PC-9 (cell line): Measurements from ENCODE around the gene EMC10. TPM values are rescaled to one million over a fixed set of nuclear protein-coding genes. Genes with fewer than 3 reads are reported as not detected.
A peak's percentile ranks its signal among the peaks of the same experiment; 100 is the strongest.

Source experiments
- BruUV-seq: library from RNA; stranded (reverse); fragments of 400-500 nt; replicated peaks from 2 replicates; lab custom pipeline; 2021; lab: Mats Ljungman, UMichigan
- CTCF ChIA-PET: fragments of 300-600 bp; sonication (Branson Sonifier 250); formaldehyde crosslinking; loops from one replicate; lab custom pipeline; 2022; ENCODE audit warnings: antibody characterized with exemption; lab: Charles Lee
- POLR2A ChIA-PET: fragments of 300-600 bp; sonication (Branson Sonifier 250); formaldehyde crosslinking; loops from one replicate; lab custom pipeline; 2022; ENCODE audit warnings: antibody characterized with exemption; ENCODE audit not compliant: unreplicated experiment; lab: Charles Lee
- DNase-seq, 2 experiments: peaks; one replicate each; pipeline versions ENCODE4 v3.0.0 to v3.0.0-alpha.2; 2015 to 2022; ENCODE audit warnings: mixed read lengths in 1 of 2
- H2AFZ ChIP-seq: fragments of 200-600 bp; sonication (generic); 2 replicates; pipeline ENCODE4 v1.8.1; 2017; ENCODE audit warnings: antibody characterized with exemption
- H3F3A ChIP-seq: fragments of 200-600 bp; sonication (generic); 2 replicates; pipeline ENCODE4 v1.8.1; 2017; ENCODE audit warnings: antibody characterized with exemption, mild to moderate bottlenecking, low read depth; ENCODE audit not compliant: insufficient read depth
- H3K27ac ChIP-seq: fragments of 200-600 bp; sonication (generic); 2 replicates; pipeline ENCODE4 v1.6.1; 2016; ENCODE audit warnings: mixed run types
- H3K27me3 ChIP-seq: fragments of 200-600 bp; sonication (generic); 2 replicates; pipeline ENCODE4 v1.6.1; 2016; ENCODE audit warnings: low read depth, mixed run types; ENCODE audit not compliant: insufficient read depth
- H3K36me3 ChIP-seq: fragments of 200-600 bp; sonication (generic); 2 replicates; pipeline ENCODE4 v1.6.1; 2016; ENCODE audit warnings: low read depth, mixed run types
- H3K4me1 ChIP-seq: fragments of 200-600 bp; sonication (generic); replicated peaks from 2 replicates; pipeline ENCODE4 v1.6.1; 2016; ENCODE audit warnings: mixed run types; ENCODE audit not compliant: insufficient read depth
- H3K4me2 ChIP-seq: fragments of 200-600 bp; sonication (generic); 2 replicates; pipeline ENCODE4 v1.6.1; 2017; ENCODE audit warnings: mixed run types
- H3K4me3 ChIP-seq: fragments of 200-600 bp; sonication (generic); 2 replicates; pipeline ENCODE4 v1.6.1; 2016; ENCODE audit warnings: mixed run types
- H3K79me2 ChIP-seq: fragments of 200-600 bp; sonication (generic); 2 replicates; pipeline ENCODE4 v1.6.1; 2017; ENCODE audit warnings: low read depth, mixed run types
- H3K9me2 ChIP-seq: fragments of 200-600 bp; sonication (generic); 2 replicates; pipeline ENCODE4 v1.8.1; 2017; ENCODE audit warnings: mild to moderate bottlenecking; ENCODE audit not compliant: insufficient read depth
- H3K9me3 ChIP-seq: fragments of 200-600 bp; sonication (generic); 2 replicates; pipeline ENCODE4 v1.8.1; 2016; ENCODE audit warnings: low read depth; ENCODE audit not compliant: insufficient read depth
- H4K20me1 ChIP-seq: fragments of 200-600 bp; sonication (generic); 2 replicates; pipeline ENCODE4 v1.8.1; 2017; ENCODE audit not compliant: insufficient read depth
- EZH2 ChIP-seq: fragments of 200-600 bp; sonication (generic); IDR thresholded peaks from 2 replicates; pipeline ENCODE4 v1.8.0; 2017; ENCODE audit warnings: antibody characterized with exemption, low read depth
- intact Hi-C: fragments of 100-400 bp; cut with micrococcal nuclease; formaldehyde crosslinking; loops from one replicate; pipeline ENCODE4 v1.10.0; 2022; ENCODE audit not compliant: unreplicated experiment
- total RNA-seq: library from RNA; stranded (reverse); gene quantifications from 2 replicates; pipeline ENCODE4 v1.2.3, GENCODE V29; 2021
- TF ChIP-seq, protein P1 (sequence below): fragments of 200-600 bp; sonication (generic); conservative IDR thresholded peaks from 2 replicates; pipeline ENCODE4 v1.6.1; 2017; ENCODE audit warnings: mixed run types, antibody characterized with exemption, mild to moderate bottlenecking, moderate library complexity

EMC10 gene
- total RNA-seq, 1 experiment from 2014 or later, result 118 TPM

- peaks cover 17% of the 10 kb centered on the region for H4K20me1 ChIP-seq
- 0 out of 2 replicates have a peak, but pooled peaks cover under 1% of the 10 kb centered on the region for H3K4me1 ChIP-seq
- ChIA-PET POLR2A (no interaction called here), CTCF (no interaction called here)
- no peak overlapping the region for H3K27ac ChIP-seq
- H3K4me3 ChIP-seq, result no peak overlapping the region
- H3F3A ChIP-seq, result no peaks in the 10 kb centered on the region; the same call in 1 of the 2 replicates
- H3K9me2 ChIP-seq, result no peaks in the 10 kb centered on the region
- H3K9me3 ChIP-seq, result peaks cover 15% of the 10 kb centered on the region
- 0 out of 2 replicates have a peak, but pooled peaks cover 5% of the 10 kb centered on the region for H3K36me3 ChIP-seq
- no peaks in the 10 kb centered on the region for H3K27me3 ChIP-seq
- TF ChIP-seq, protein P1, sequence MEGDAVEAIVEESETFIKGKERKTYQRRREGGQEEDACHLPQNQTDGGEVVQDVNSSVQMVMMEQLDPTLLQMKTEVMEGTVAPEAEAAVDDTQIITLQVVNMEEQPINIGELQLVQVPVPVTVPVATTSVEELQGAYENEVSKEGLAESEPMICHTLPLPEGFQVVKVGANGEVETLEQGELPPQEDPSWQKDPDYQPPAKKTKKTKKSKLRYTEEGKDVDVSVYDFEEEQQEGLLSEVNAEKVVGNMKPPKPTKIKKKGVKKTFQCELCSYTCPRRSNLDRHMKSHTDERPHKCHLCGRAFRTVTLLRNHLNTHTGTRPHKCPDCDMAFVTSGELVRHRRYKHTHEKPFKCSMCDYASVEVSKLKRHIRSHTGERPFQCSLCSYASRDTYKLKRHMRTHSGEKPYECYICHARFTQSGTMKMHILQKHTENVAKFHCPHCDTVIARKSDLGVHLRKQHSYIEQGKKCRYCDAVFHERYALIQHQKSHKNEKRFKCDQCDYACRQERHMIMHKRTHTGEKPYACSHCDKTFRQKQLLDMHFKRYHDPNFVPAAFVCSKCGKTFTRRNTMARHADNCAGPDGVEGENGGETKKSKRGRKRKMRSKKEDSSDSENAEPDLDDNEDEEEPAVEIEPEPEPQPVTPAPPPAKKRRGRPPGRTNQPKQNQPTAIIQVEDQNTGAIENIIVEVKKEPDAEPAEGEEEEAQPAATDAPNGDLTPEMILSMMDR, result no peak
- TF ChIP-seq EZH2, result no peak
- intact Hi-C loops, result no loop called here
- BruUV-seq, result TSS peak; percentile 37
- no peak overlapping the region for H3K4me2 ChIP-seq
- H2AFZ ChIP-seq, result no peak overlapping the region
- H3K79me2 ChIP-seq, result peaks cover 16% of the 10 kb centered on the region
- no peak for DNase-seq
Measured at GRCh38 chr19:50482916-50483315, 6.6 kb downstream of the EMC10 start.

DNA sequence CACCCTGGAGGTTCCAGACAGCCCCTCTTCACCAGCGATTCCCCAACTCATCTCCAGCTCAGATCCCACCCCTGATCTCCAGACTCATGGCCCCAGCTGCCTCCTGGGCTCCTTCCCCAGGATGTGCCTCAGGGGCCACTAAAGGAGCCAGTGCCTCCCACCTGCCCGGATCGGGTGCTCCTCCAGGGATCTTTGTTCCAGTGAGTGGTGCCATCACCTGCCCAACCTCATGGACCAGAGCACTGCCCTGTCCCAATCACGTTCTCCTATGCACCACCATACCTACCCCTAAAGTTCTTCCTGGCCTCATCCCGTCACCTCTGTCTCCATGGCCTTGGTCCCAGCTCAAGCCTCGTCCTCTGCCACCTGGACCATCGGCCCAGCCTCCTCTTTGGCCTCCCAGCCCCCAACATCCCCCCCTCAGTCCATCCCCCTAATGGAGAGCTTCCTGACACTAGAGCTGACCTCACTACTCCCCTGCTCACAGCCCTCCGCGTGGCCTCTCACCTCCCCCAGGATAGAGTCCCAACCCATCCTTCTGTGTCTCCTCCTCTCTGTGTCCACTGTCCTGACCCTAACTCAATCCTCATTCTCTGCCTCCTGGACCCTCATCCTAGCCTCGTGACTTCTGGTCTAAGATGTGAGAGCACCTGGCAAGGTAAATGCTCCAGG lies 9.1 kb downstream of the EMC10 start:
- BruUV-seq, result no TSS peak
- Histone ChIP-seq H3K27me3 (no peaks in the 10 kb centered on the region), H3K4me1 (no peaks in the 10 kb centered on the region), H3K4me2 (no peak overlapping the region), H3K27ac (no peak overlapping the region), H3F3A (no peaks in the 10 kb centered on the region; the same call in 1 of the 2 replicates), H3K9me2 (no peaks in the 10 kb centered on the region), H3K4me3 (no peak overlapping the region), H3K79me2 (no peaks in the 10 kb centered on the region), H3K9me3 (peaks cover 15% of the 10 kb centered on the region), H2AFZ (no peak overlapping the region), H4K20me1 (no peaks in the 10 kb centered on the region), H3K36me3 (0 out of 2 replicates have a peak, but pooled peaks cover 5% of the 10 kb centered on the region)
- DNase-seq, result no peak
- intact Hi-C loops, result no loop called here
- POLR2A ChIA-PET, result no interaction called here
- CTCF ChIA-PET, result no interaction called here
- TF ChIP-seq EZH2, result no peak
- TF ChIP-seq, protein P1, result no peak

DNA sequence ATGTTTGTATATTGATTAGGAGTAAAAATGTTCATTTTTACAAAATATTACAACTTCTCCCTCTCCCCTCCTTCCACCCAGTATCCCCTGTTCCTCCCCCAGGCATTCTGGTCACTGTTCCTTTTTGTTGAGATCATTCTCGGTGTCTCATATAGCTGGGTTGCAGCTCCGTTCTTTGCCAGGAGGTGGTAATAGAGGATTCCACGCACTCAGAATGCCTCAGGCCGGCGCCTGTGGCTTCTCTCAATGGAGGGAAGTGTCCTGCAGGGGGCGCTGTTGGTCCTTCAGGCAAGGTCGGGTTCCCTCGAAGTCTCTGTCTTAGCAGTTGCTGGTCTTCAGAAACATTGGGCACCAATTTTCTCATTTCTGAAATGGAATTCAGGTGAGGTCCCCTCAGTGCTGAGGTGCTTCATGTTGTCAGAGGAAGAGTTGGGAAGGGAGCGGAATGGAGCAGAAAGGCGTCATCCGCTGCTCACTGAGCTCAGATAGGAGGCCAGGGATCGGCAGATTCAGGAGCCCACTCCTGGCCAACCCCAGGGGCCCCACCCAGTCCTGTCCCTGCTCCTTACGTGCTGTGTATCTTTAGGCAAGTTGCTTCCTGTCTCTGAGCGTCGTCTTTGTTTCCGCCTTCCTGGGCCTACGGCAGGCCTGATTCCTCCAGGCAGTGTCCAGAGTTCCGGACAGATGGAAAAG lies 10.7 kb downstream of the EMC10 start:
- peak; percentile 20 to 48 for DNase-seq
- intact Hi-C loops, result no loop called here
- CTCF ChIA-PET, result no interaction called here

More for the DNA sequence above, 10.7 kb downstream of the EMC10 start:
- Histone ChIP-seq H3K36me3 (0 out of 2 replicates have a peak, but pooled peaks cover 5% of the 10 kb centered on the region), H3K9me3 (peaks cover 15% of the 10 kb centered on the region), H3K4me2 (no peak overlapping the region), H2AFZ (no peak overlapping the region), H3K27me3 (no peaks in the 10 kb centered on the region), H3K4me3 (no peak overlapping the region), H3K4me1 (no peaks in the 10 kb centered on the region), H3K79me2 (no peaks in the 10 kb centered on the region), H4K20me1 (no peaks in the 10 kb centered on the region), H3K27ac (no peak overlapping the region), H3F3A (no peaks in the 10 kb centered on the region; the same call in 1 of the 2 replicates), H3K9me2 (no peaks in the 10 kb centered on the region)
- no TSS peak for BruUV-seq
- no peak for TF ChIP-seq EZH2
- TF ChIP-seq, protein P1, result peak; percentile 80
- POLR2A ChIA-PET, result interaction anchor here (0.6 kb wide), 1 partner anchor 19 kb away, joined by 4 read pairs; no protein-coding TSS in a partner anchor
